ENCODE results near the gene STAB2.

GRCh38 chr12:103547376-103547775 lies 39.7 kb upstream of the STAB2 start:
- TF ChIP-seq POLR2A (IDR thresholded peaks at IDR 0.05) (no peak), CTCF (IDR thresholded peaks at IDR 0.05) (no peak)

Data from gastroesophageal sphincter (tissue), 3 donors.